ENCODE results near the gene PHACTR3.

The PHACTR3 gene

DNA sequence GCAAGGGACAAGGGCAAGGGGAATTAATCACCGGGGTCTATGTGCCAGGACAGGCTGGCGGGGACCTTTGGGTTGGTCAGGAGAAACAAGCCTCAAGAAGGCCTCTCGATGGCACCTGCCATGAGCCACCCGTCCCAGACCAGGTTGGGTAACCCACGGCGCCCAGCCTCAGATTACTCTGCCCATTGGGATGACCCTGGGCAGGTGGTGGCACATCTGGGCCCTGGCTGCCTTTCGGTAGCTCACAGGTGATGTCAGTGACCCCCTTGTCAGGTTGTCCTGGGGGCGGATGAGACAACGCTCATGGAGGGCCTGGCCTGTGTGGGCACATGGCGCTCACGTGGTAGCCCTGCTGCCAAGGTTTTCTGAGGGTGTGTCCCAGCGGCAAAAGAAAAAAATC lies 176.9 kb downstream of the PHACTR3 start:
- DNase-seq = no peak

DNA sequence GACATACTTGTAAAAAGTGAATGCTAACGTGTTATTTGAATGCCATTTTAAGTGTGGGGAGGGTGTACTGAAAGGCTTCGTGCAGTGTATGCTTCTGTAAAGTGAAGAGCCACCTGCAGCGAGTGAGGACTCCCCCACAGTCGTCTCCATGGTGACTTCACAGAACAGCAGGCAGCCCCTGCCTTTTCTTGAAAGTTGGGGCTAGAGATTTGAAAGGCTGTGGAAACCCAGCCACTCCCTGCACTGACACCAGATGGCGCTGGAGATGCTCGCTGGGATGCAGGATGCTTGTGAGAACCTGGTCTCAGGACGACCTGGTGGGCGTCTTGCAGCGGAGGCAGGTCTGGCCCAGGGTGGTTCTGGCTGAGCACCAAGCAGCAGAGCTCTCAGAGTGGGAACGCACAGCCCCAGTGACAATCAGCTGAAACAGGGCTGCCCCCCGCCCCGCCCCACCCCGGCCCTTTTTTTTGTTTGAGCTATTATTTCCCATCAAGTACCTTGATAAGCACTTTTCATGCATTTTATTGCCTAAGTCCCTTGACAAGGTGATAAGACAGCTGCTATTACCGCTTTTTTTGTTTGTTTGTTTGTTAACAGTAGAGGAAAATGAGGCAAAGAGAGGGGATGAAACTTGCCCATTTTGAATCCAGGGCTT lies 178.8 kb downstream of the PHACTR3 start:
- peak; percentile 67 for DNase-seq

DNA sequence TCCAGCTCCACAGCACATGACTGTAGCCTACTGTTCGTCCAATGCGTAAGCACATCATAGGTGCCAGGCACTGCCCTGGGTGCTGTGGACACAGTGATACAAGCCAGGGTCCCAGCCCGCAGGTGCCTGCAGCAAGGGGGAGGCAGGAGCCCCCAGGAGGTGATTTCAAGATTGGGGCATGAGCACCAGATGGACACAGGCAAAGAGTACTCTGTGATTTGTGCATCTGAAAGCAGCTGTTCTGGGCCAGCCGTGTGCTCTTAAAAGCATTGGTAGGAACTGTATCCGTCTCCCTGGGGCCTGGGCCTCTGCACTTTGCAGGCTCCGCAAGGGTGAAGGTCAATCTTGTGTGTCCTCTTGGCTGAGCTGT lies 179.3 kb downstream of the PHACTR3 start:
- DNase-seq = no peak

DNA sequence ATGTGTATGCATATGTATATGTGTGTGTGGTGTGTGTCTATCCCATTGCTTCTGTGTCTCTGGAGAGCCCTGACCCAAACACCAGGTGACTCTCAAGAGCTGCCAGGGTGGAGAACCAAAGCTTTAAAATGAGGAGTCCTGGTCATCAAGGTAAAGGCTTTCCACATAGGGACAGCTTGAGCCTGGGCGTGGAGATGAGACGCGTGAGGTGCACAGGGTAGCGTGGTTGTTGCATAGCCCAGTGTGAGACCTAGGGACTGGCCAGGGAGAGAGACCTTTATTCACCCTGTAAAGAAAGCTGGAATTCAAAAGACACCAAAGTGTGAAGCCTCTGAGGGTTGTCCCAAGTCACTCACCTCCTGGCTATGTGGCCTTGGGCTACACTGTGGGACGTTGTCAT lies 180.0 kb downstream of the PHACTR3 start:
- no peak for DNase-seq

DNA sequence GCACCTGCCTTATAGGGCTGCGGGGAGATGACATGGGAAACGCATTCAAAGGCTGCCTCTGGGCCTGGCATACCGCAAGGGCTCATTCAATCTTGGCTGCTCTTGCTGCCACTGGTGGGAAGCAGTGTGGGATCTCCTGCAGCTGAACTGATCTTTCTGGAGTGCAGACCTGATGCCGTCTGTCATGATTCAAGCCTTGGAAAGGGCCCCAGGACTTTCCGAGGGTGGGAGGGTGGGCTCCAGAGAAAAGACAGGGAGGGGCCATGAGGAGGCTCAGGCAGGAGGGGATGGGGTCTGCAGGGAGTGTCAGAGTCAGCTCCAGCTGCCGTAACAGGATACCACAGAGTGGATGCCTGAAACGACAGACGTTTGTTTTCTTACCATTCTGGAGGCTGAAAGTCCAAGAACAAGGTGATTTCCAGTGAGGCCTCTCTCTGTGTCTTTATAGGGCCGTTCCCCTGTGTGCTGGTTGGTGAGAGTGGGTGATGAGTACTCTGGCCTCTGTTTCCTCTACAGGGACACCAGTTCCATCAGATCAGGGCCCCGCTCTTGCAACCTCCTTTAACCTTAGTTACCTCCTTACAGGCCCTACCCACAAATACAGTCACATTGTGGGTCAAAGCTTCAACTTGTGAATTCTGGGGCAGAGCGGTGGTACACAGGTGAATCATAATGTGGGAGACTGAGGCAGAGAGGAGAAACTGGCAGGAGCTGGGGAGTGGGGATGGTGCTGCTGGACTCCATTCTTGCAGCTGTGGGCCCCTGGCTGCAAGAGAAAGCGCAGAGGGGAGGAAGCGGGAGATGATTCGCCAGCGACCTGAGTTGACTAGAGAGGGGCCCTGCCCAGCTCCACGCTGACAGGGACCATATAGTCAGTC lies 180.7 kb downstream of the PHACTR3 start:
- DNase-seq = no peak

DNA sequence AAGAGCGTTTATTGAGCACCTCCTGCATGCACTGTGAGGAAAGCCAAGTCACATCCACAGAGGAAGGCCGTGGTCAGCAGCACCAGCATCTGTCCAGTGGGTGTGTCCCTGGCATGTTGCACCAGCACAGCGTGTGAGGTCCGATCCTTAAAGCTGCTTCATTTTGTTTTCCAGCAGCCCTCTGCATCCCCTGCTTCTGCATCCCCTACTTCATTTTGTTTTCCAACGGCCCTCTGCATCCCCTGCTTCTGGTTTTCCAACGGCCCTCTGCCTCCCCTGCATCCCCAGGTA lies 181.3 kb downstream of the PHACTR3 start:
- DNase-seq = no peak

- no peak for DNase-seq
Observed at GRCh38 chr20:59785986-59786795, 181.9 kb downstream of the PHACTR3 start.

DNA sequence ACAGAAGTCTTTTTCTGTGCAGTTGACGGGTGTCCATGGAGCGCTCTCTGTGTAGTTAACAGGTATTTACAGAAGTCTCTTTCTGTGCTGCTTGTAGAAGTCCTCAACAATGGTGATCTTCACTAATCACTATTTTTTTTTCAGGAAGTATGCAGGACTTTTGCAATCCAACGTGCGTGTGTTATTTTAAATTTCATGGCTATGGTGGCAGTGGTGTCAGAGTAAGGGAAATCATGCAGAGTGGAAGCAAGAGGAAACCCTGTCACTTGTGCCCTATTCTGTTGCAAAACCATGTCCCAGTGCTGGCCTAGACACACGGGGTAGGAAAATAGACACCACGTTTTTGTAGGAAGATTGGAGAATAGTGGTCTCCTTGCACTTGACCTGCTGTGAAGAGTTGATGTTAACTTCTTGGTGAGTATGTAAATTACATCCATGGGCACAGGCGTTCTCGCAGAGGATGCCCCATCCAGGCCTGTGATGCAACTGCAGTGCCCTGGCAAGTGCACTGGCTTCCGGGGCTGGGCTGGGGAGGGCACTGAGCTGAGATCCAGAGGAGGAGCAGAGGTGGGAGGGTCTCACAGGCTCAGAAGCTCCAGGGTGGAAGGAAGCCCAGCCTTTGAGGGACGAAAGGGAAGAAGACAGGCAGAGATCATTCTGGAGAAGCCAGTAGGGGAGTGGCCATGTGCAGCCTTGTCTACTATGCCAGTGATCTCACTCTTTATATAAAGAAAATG lies 182.6 kb downstream of the PHACTR3 start:
- DNase-seq = no peak

- no peak for DNase-seq
Observed at GRCh38 chr20:59787538-59787890, 183.2 kb downstream of the PHACTR3 start.

GRCh38 chr20:59788196-59788735 lies 183.9 kb downstream of the PHACTR3 start:
- no peak for DNase-seq

GRCh38 chr20:59788811-59789397 lies 184.6 kb downstream of the PHACTR3 start:
- no peak for DNase-seq

- no peak for DNase-seq
Observed at GRCh38 chr20:59789686-59790085, 185.3 kb downstream of the PHACTR3 start.

DNA sequence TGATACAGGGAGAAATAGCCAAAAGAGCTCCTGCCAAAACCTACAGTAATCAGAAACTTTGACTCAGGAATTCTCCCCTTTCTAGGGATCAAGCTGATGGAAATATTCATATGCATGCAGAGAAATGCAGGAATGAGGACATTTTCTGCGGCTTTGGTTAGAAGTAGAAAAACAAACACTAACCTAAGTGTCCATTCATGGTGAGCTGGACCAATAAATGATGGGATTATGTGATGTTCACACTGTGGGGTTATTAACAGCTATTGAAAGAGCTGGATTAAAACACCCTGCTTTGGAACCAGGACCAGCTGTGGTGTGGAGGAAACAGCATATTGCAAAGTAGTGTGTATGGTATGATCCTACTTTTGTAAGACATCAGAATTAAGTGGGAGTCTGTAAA lies 186.0 kb downstream of the PHACTR3 start:
- no peak for DNase-seq

DNA sequence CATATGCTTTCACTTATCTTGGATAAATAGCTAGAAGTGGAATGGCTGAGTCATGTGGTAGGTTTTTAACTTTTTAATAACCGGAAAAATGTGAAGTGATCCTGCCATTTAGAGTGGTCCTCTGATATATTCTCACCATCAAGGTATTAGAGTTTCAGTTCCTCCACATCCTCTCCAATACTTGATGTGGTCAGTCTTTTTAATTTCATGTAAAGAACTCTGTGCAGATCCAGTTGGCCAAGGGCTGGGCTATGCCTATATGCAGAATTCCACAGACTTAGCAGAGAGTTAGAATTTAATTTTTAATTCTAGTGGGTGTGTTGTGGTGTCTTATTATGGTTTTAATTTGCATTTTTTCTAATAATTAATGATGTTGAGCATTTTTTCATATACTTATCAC lies 188.0 kb downstream of the PHACTR3 start:
- DNase-seq = no peak

GRCh38 chr20:59794555-59794954 lies 190.2 kb downstream of the PHACTR3 start:
- no peak for DNase-seq

DNA sequence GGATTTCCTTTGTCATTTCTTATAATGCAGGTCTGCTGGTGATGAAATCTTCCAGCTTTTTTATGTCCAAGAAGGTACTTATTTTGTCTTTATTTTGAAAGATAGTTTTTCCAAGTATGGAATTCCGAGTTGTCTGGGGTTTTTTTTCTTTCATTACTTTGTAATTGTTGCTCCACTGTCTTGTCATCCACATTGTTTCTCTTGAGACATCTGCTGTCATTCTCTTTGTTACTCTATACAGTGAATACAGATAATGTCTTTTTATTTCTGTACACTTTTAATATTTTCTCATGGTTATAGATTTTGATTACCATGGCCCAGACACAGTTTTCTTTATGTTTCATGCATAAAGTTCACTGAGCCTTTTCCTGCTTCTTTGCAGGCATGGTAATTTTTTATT lies 196.0 kb downstream of the PHACTR3 start:
- DNase-seq = no peak

DNA sequence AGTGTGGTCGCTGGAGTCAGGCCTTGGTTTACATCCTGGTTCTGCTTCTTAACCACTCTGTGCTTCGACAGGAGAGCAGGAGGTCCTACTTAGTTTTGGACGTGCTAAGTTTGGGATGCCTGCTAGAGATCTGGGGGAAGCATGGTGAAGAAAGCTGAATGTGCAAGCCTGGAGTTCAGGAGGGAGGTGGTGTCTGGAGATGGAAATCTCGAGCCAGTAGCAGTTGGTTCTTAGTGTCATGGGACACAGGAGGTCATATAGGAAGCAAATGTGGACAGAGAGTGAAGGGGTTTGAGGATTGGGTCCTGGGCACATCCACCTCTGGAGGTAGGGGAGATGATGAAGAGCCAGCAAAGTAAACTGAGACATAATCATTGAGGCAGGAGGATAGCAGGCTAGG lies 197.7 kb downstream of the PHACTR3 start:
- DNase-seq = no peak

DNA sequence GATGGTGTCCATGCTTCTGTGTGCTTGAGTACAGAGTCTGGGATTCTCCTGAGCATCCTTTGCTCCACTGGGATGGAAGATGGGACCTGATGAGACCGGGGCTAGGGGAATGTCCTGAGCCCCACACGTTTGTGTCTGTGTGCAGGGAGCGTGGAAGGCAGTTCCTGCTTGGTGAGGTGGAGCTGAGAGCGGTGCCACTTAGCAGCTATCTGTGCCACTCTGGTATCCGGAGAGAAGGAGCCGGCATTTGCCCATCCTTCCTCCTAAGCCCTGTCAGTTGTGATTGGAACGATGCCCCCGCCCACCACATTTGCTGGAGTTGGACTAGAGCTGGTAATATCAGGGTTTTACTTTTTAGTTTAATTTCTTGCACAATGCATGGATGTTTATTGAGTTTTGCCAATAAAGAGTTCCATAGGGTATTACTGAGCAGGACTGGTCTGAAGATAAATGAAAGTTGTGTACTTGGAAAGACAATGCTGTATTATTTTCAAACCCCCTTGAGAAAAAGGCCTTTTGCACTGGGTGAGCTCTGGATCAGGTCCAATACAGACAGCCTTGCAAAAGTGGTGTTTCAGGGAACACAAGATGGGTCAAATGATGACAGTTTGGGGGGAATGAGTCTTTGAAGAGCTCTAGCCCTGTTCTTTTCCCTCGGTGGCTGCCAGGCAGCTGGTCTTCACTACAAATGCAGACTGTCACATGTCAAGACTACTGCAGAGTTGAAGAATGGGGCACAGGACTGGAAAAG lies 198.3 kb downstream of the PHACTR3 start:
- no peak for DNase-seq

- DNase-seq = no peak
Observed at GRCh38 chr20:59804347-59804746, 200.0 kb downstream of the PHACTR3 start.

GRCh38 chr20:59804871-59805665 lies 200.7 kb downstream of the PHACTR3 start:
- DNase-seq = no peak
